BLaER1 treated with 17β-estradiol and CSF1 and Interleukin-3, amounts not matched to agents 10 nM and 100 nM (cell line): ENCODE results near the gene RNF144A.
A peak's percentile ranks its signal among the peaks of the same experiment; 100 is the strongest.

Experiments used
- H3K27ac ChIP-seq, 11 experiments: shearing (Covaris generic); formaldehyde crosslinking; 2 replicates each; pipeline ENCODE4 v1.8.1; 2022
- H3K27me3 ChIP-seq, 11 experiments: shearing (Covaris generic); formaldehyde crosslinking; 2 replicates each; pipeline ENCODE4 v1.8.1; 2022
- H3K36me3 ChIP-seq, 11 experiments: shearing (Covaris generic); formaldehyde crosslinking; 2 replicates each; pipeline ENCODE4 v1.8.1; 2022
- H3K4me1 ChIP-seq, 10 experiments: shearing (Covaris generic); formaldehyde crosslinking; 2 replicates each; pipeline ENCODE4 v1.8.1; 2022
- H3K4me2 ChIP-seq, 11 experiments: shearing (Covaris generic); formaldehyde crosslinking; 2 replicates each; pipeline ENCODE4 v1.8.1; 2022
- H3K4me3 ChIP-seq, 10 experiments: shearing (Covaris generic); formaldehyde crosslinking; 2 replicates each; pipeline ENCODE4 v1.8.1; 2022
- H3K9ac ChIP-seq, 11 experiments: shearing (Covaris generic); formaldehyde crosslinking; 2 replicates each; pipeline ENCODE4 v1.8.1; 2022
- H3K9me3 ChIP-seq, 11 experiments: shearing (Covaris generic); formaldehyde crosslinking; replicated peaks in 1 of 11; 2 replicates each; pipeline ENCODE4 v1.8.1; 2022
- H4K20me1 ChIP-seq, 11 experiments: shearing (Covaris generic); formaldehyde crosslinking; 2 replicates each; pipeline ENCODE4 v1.8.1; 2022
- Cebpa-rat ChIP-seq, 11 experiments: shearing (Covaris generic); IDR thresholded peaks; 2 replicates each; pipeline ENCODE4 v1.8.1; 2022

Gene RNF144A

GRCh38 chr2:7073901-7074300, 156.7 kb downstream of the RNF144A start:
- Histone ChIP-seq H3K9me3 (peaks cover 0 to 31% (median 9%) of the 10 kb centered on the region in 11 experiments; a peak in 12 of 22 replicates), H3K4me1 (peaks cover 0 to 29% (median 19%) of the 10 kb centered on the region in 10 experiments; a peak in 13 of 20 replicates), H3K4me3 (no peak overlapping the region), H3K36me3 (no peaks in the 10 kb centered on the region), H3K27me3 (no peaks in the 10 kb centered on the region), H4K20me1 (no peaks in the 10 kb centered on the region), H3K9ac (no peak overlapping the region), H3K27ac (peak overlapping the region in 1 of 11 experiments; percentile 81; a peak in 2 of 22 replicates), H3K4me2 (no peak overlapping the region)
- TF ChIP-seq Cebpa-rat (IDR thresholded peaks at IDR 0.05), result no peak

- H3K4me2 ChIP-seq, result peak overlapping the region in 2 of 11 experiments; percentile 1 to 22; a peak in 1 of 22 replicates
- H3K4me3 ChIP-seq, result no peak overlapping the region
- H3K27me3 ChIP-seq, result no peaks in the 10 kb centered on the region
- TF ChIP-seq Cebpa-rat (IDR thresholded peaks at IDR 0.05), result peak in 2 of 11 experiments; percentile 16 to 52; a peak in 1 of 22 replicates
- no peak overlapping the region for H3K9ac ChIP-seq
- peaks cover 0 to 29% (median 9%) of the 10 kb centered on the region in 11 experiments; a peak in 12 of 22 replicates for H3K9me3 ChIP-seq
- no peak overlapping the region for H3K27ac ChIP-seq
- peaks cover 0 to 27% (median 18%) of the 10 kb centered on the region in 10 experiments; a peak in 13 of 20 replicates for H3K4me1 ChIP-seq
- no peaks in the 10 kb centered on the region for H4K20me1 ChIP-seq
- no peaks in the 10 kb centered on the region for H3K36me3 ChIP-seq
These were observed 158.6 kb downstream of the RNF144A start for GRCh38 chr2:7075834-7076233.

DNA sequence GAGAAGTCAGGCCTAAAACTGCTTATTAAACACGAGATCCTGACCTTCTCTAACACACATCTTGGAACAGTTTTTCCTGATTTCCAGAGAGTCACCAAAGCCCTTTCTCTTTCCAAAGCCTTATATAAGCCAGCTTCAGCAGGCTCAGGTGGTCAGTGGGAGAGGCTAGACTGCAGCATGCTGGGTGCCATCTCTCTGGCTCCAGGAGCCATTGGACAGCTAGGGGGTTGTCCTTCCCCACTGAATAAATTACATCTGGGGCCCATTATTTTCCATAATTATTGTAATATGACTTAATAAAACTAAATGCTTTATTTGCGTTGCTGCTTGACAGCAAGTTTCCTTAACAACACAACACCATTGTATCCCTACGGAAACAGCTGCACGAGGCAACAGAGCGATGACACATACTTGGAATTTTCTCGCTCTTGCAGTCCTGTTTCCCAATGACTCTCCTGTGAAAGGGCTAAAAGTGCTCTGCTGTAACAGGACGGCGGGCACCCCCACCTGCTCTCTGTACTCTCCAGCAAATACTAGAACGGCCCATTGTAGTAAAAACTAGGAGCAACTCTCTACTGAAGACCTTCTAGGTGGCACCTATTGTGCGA, 160.6 kb downstream of the RNF144A start:
- Histone ChIP-seq H3K27me3 (no peaks in the 10 kb centered on the region), H3K4me3 (no peak overlapping the region), H4K20me1 (no peaks in the 10 kb centered on the region), H3K4me2 (no peak overlapping the region), H3K9me3 (peaks cover 0 to 11% (median 3%) of the 10 kb centered on the region in 11 experiments; a peak in 10 of 22 replicates), H3K4me1 (peaks cover 0 to 8% (median under 1%) of the 10 kb centered on the region in 10 experiments; a peak in 7 of 20 replicates), H3K36me3 (no peaks in the 10 kb centered on the region), H3K9ac (no peak overlapping the region), H3K27ac (no peak overlapping the region)
- no peak for TF ChIP-seq Cebpa-rat (IDR thresholded peaks at IDR 0.05)

GRCh38 chr2:7083580-7084509, 166.6 kb downstream of the RNF144A start:
- no peak for TF ChIP-seq Cebpa-rat (IDR thresholded peaks at IDR 0.05)
- Histone ChIP-seq H3K9me3 (peaks cover 0 to 13% (median 6%) of the 10 kb centered on the region in 11 experiments; a peak in 9 of 22 replicates), H3K4me1 (no peaks in the 10 kb centered on the region), H3K4me2 (no peak overlapping the region), H3K27me3 (no peaks in the 10 kb centered on the region), H3K36me3 (no peaks in the 10 kb centered on the region), H3K27ac (no peak overlapping the region), H4K20me1 (no peaks in the 10 kb centered on the region), H3K4me3 (no peak overlapping the region), H3K9ac (no peak overlapping the region)

DNA sequence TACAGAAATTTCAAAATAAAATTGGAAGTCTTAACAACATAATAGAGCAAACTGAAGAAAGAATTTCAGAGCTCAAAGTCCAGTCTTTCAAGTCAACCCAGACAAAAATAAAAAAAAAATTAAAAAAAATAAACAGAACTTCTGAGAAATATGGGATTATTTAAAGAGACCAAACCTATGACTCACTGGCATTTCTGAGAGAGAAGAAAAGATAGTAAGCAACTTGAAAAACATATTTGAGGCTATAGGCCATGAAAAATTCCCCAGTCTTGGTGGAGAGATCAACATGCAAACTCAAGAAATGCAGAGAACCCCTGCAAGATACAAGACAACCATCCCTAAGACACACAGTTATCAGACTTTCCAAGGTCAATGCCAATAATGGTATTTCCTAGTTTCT, 167.4 kb downstream of the RNF144A start:
- H3K9me3 ChIP-seq, result peaks cover 0 to 13% (median 6%) of the 10 kb centered on the region in 11 experiments; a peak in 9 of 22 replicates
- no peak for TF ChIP-seq Cebpa-rat (IDR thresholded peaks at IDR 0.05)
- no peaks in the 10 kb centered on the region for H4K20me1 ChIP-seq
- H3K27ac ChIP-seq, result no peak overlapping the region
- peaks cover 0 to 3% (median 0%) of the 10 kb centered on the region in 10 experiments; a peak in 1 of 20 replicates for H3K4me1 ChIP-seq
- H3K4me2 ChIP-seq, result no peak overlapping the region
- H3K9ac ChIP-seq, result no peak overlapping the region
- H3K4me3 ChIP-seq, result no peak overlapping the region
- H3K27me3 ChIP-seq, result no peaks in the 10 kb centered on the region
- H3K36me3 ChIP-seq, result no peaks in the 10 kb centered on the region

DNA sequence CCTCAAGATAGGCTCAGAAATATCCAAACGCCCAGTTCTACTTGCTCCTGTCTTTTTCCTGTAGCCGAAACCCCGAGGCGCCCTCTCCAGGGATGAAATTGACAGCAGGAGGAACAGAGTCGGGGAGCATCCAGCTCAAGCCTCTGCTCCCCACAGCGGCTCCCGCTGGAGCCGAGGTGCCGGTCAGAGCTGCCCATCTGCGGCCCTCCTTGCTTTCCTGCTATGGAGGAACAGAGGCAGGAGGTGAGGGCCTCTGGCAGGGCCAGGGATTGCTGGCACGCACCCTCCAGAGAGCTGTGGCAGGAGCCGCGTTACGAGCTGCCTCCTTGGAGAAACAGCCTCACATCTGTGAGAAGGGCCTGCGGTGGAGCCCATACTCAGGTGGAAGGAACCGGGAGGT, 172.1 kb downstream of the RNF144A start:
- peaks cover 0 to 10% (median 0%) of the 10 kb centered on the region in 10 experiments; a peak in 2 of 20 replicates for H3K4me1 ChIP-seq
- no peaks in the 10 kb centered on the region for H4K20me1 ChIP-seq
- no peak for TF ChIP-seq Cebpa-rat (IDR thresholded peaks at IDR 0.05)
- no peak overlapping the region for H3K4me3 ChIP-seq
- no peak overlapping the region for H3K4me2 ChIP-seq
- no peaks in the 10 kb centered on the region for H3K27me3 ChIP-seq
- no peaks in the 10 kb centered on the region for H3K36me3 ChIP-seq
- H3K9me3 ChIP-seq, result peaks cover 0 to 9% (median 3%) of the 10 kb centered on the region in 11 experiments; a peak in 9 of 22 replicates
- no peak overlapping the region for H3K9ac ChIP-seq
- no peak overlapping the region for H3K27ac ChIP-seq

DNA sequence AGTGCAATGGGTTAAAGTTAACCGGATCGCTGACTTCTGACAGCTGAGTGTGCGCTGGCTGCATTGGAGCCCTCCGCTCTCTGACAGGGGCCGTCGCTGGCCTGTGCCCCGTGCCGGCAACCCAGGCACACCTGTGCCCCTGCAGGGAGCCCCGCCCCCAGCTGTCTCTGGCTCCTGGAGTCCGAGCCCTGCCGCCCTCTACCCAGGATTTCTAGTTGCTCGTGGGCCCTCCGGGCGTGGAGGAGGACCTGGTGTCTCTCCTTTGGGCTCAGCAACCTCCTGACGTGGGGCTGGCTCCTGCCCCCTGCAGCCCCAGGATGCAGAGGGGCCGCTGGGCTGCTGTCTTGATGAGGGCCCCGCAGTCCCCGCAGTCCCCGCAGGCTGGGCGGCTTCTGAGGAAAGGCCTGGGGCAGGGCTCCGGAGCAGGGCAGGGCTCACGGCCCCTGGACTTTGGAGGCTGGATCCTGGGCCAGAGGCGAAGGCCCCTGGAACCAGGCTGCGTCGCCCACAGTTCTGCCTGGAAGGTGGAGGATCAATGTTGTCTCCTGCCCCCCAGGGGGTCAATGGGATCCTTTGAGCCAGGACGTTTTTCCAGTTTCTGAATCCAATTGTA, 172.8 kb downstream of the RNF144A start:
- H3K4me1 ChIP-seq, result peaks cover 0 to 10% (median 0%) of the 10 kb centered on the region in 10 experiments; a peak in 2 of 20 replicates
- H4K20me1 ChIP-seq, result no peaks in the 10 kb centered on the region
- H3K27me3 ChIP-seq, result no peaks in the 10 kb centered on the region
- no peak for TF ChIP-seq Cebpa-rat (IDR thresholded peaks at IDR 0.05)
- no peak overlapping the region for H3K27ac ChIP-seq
- no peaks in the 10 kb centered on the region for H3K36me3 ChIP-seq
- no peak overlapping the region for H3K4me2 ChIP-seq
- no peak overlapping the region for H3K9ac ChIP-seq
- H3K4me3 ChIP-seq, result no peak overlapping the region
- H3K9me3 ChIP-seq, result peaks cover 0 to 3% (median 0%) of the 10 kb centered on the region in 11 experiments; a peak in 2 of 22 replicates

GRCh38 chr2:7093376-7093775, 176.2 kb downstream of the RNF144A start:
- Histone ChIP-seq H4K20me1 (no peaks in the 10 kb centered on the region), H3K9me3 (no peaks in the 10 kb centered on the region), H3K27me3 (no peaks in the 10 kb centered on the region), H3K36me3 (no peaks in the 10 kb centered on the region), H3K27ac (no peak overlapping the region), H3K4me2 (no peak overlapping the region), H3K4me3 (no peak overlapping the region), H3K9ac (no peak overlapping the region), H3K4me1 (peaks cover 0 to 18% (median 5%) of the 10 kb centered on the region in 10 experiments; a peak in 12 of 20 replicates)
- TF ChIP-seq Cebpa-rat (IDR thresholded peaks at IDR 0.05), result no peak
